ENCODE data around the gene LGR4.
"Not testable (repeated sequence)": the region's sequence is repeated elsewhere in the genome, so short reads cannot be mapped to it uniquely, and the experiment has no call there.

The LGR4 gene

GRCh38 chr11:27458182-27458581 is 14.4 kb downstream of the LGR4 start:
- no peak for DNase-seq

GRCh38 chr11:27456795-27457329 is 15.7 kb downstream of the LGR4 start:
- no peak for DNase-seq

GRCh38 chr11:27456140-27456794 is 16.3 kb downstream of the LGR4 start:
- no peak for DNase-seq

- no peak for DNase-seq
Observed at GRCh38 chr11:27455667-27456066, 16.9 kb downstream of the LGR4 start.

- DNase-seq: no peak
Observed at GRCh38 chr11:27453701-27454100, 18.9 kb downstream of the LGR4 start.

GRCh38 chr11:27452147-27452546 is 20.4 kb downstream of the LGR4 start:
- DNase-seq: no peak

- no peak for DNase-seq
Observed at GRCh38 chr11:27451244-27451965, 21.2 kb downstream of the LGR4 start.

- not testable (repeated sequence) for DNase-seq
Observed at GRCh38 chr11:27448184-27448540, 24.4 kb downstream of the LGR4 start.

- DNase-seq: no peak
Observed at GRCh38 chr11:27447288-27448183, 25.1 kb downstream of the LGR4 start.

GRCh38 chr11:27445625-27446024 is 27.0 kb downstream of the LGR4 start:
- DNase-seq: no peak

- DNase-seq: peak; percentile 31
Observed at GRCh38 chr11:27444801-27445215, 27.8 kb downstream of the LGR4 start.

- peak; percentile 85 for DNase-seq
Observed at GRCh38 chr11:27443746-27444507, 28.7 kb downstream of the LGR4 start.

- DNase-seq: peak; percentile 17
Observed at GRCh38 chr11:27443227-27443626, 29.4 kb downstream of the LGR4 start.

- DNase-seq: no peak
Observed at GRCh38 chr11:27440090-27440489, 32.5 kb downstream of the LGR4 start.

GRCh38 chr11:27438595-27438981 is 34.0 kb downstream of the LGR4 start:
- DNase-seq: no peak

- DNase-seq: no peak
Observed at GRCh38 chr11:27437829-27438594, 34.6 kb downstream of the LGR4 start.

- DNase-seq: no peak
Observed at GRCh38 chr11:27436916-27437315, 35.7 kb downstream of the LGR4 start.

- DNase-seq: no peak
Observed at GRCh38 chr11:27433742-27434141, 38.8 kb downstream of the LGR4 start.

GRCh38 chr11:27431808-27432207 is 40.8 kb downstream of the LGR4 start:
- DNase-seq: no peak

GRCh38 chr11:27429761-27430393 is 42.7 kb downstream of the LGR4 start:
- peak; percentile 51 for DNase-seq

Data from DMS79 treated with DMSO at 0.1 percent for 48 hours (cell line).